Smooth muscle cell (in vitro differentiated cells): ENCODE results near the gene PTPRO. TPM values are rescaled to one million over a fixed set of nuclear protein-coding genes. Genes with fewer than 3 reads are reported as not detected.

Experiments
- DNase-seq: peaks from one replicate; lab custom pipeline; 2025; ENCODE audit not compliant: unreplicated experiment; lab: John Stamatoyannopoulos, UW
- H2AFZ ChIP-seq: fragments of 200-600 bp; sonication (generic); 2 replicates; pipeline ENCODE4 v1.6.0; 2016; ENCODE audit warnings: antibody characterized with exemption, low read depth, mild to moderate bottlenecking
- H3F3A ChIP-seq: fragments of 200-600 bp; sonication (generic); 2 replicates; pipeline ENCODE4 v1.6.0; 2017; ENCODE audit warnings: antibody characterized with exemption, low read depth
- H3K27ac ChIP-seq: fragments of 200-600 bp; sonication (generic); 2 replicates; pipeline ENCODE4 v1.5.1; 2016; ENCODE audit warnings: low read depth, mild to moderate bottlenecking
- H3K27me3 ChIP-seq: fragments of 200-600 bp; sonication (generic); 2 replicates; pipeline ENCODE4 v1.6.1; 2016; ENCODE audit warnings: low read depth, mild to moderate bottlenecking
- H3K36me3 ChIP-seq: fragments of 200-600 bp; sonication (generic); 2 replicates; pipeline ENCODE4 v1.5.1; 2016; ENCODE audit warnings: low read depth
- H3K4me1 ChIP-seq: fragments of 200-600 bp; sonication (generic); 2 replicates; pipeline ENCODE4 v1.5.1; 2016; ENCODE audit warnings: low read depth
- H3K4me2 ChIP-seq: fragments of 200-600 bp; sonication (generic); 2 replicates; pipeline ENCODE4 v1.6.0; 2016; ENCODE audit warnings: mild to moderate bottlenecking
- H3K4me3 ChIP-seq: fragments of 200-600 bp; sonication (generic); 2 replicates; pipeline ENCODE4 v1.5.1; 2016; ENCODE audit warnings: mild to moderate bottlenecking
- H3K79me2 ChIP-seq: fragments of 200-600 bp; sonication (generic); 2 replicates; pipeline ENCODE4 v1.6.0; 2016; ENCODE audit warnings: low read depth, mild to moderate bottlenecking
- H3K9ac ChIP-seq: fragments of 200-600 bp; sonication (generic); 2 replicates; pipeline ENCODE4 v1.6.0; 2016; ENCODE audit warnings: low read depth
- H3K9me3 ChIP-seq: fragments of 200-600 bp; sonication (generic); replicated peaks from 2 replicates; pipeline ENCODE4 v1.5.1; 2016; ENCODE audit warnings: low read depth
- H4K20me1 ChIP-seq: fragments of 200-600 bp; sonication (generic); 2 replicates; pipeline ENCODE4 v1.6.0; 2016; ENCODE audit warnings: low read depth
- WGBS: methylation state at CpG from one replicate; pipeline ENCODE4 v1.1.7; 2016; ENCODE audit warnings: low lambda C conversion rate; 5-methylcytosine and 5-hydroxymethylcytosine counted together
- polyA plus RNA-seq: library from polyadenylated mRNA; unstranded; fragments of >200 nt; fragmentation: Nextera tagmentation; extraction: Ambion mirVana; gene quantifications from 2 replicates; pipeline ENCODE4 v1.2.1, GENCODE V29; 2016
- total RNA-seq: library from RNA; depleted of rRNA; stranded (reverse); fragments of >200 nt; gene quantifications from 2 replicates; pipeline ENCODE4 v1.2.3, GENCODE V29; 2014
- TF ChIP-seq, protein P1 (sequence below): fragments of 200-600 bp; sonication (generic); IDR thresholded peaks from 2 replicates; pipeline ENCODE4 v1.5.1; 2017; ENCODE audit warnings: borderline replicate concordance, mild to moderate bottlenecking, antibody characterized with exemption; ENCODE audit not compliant: insufficient read depth, poor library complexity, severe bottlenecking

The PTPRO gene
- total and polyA plus RNA-seq, 2 experiments from 2014 or later, result not detected

DNA sequence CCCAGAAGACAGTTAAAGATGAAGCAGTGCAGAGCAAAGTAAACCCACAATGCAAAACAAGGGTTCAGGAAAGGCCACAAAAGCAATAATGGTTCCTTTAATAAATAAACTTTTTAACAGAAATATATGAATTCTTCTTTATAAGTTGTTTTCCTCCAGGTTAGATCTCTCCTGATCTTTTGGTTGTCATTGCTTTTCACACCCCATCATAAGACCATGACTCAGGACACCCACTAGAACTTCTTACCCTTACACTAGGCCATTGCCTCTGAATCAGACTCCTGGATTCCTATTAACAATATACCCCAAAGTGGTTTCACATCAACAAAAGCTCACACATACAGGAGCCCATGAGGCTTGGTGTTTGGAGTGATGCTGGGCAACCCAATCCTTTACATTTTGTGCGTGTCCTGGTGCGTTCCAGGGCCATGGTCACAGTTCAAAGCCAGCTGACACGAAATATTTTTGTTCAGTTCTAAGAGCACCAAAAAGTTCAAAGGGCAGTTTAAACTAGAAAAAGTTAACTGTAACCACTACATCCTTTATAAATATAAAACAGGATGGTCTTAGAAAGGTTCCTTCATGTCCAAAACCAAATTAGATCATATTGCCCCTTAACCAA, 279.9 kb downstream of the PTPRO start:
- no peak overlapping the region for H3K4me3 ChIP-seq
- H3K79me2 ChIP-seq, result no peaks in the 10 kb centered on the region
- H3K9ac ChIP-seq, result no peak overlapping the region
- no peak overlapping the region for H2AFZ ChIP-seq
- no peaks in the 10 kb centered on the region for H3K36me3 ChIP-seq
- H3K27ac ChIP-seq, result peak overlapping the region; percentile 43
- no peaks in the 10 kb centered on the region for H3F3A ChIP-seq
- H3K4me1 ChIP-seq, result no peaks in the 10 kb centered on the region
- H3K27me3 ChIP-seq, result no peaks in the 10 kb centered on the region
- H3K9me3 ChIP-seq, result no peaks in the 10 kb centered on the region
- no peaks in the 10 kb centered on the region for H4K20me1 ChIP-seq
- no peak for DNase-seq
- H3K4me2 ChIP-seq, result peak overlapping the region; percentile 58
- TF ChIP-seq, protein P1, sequence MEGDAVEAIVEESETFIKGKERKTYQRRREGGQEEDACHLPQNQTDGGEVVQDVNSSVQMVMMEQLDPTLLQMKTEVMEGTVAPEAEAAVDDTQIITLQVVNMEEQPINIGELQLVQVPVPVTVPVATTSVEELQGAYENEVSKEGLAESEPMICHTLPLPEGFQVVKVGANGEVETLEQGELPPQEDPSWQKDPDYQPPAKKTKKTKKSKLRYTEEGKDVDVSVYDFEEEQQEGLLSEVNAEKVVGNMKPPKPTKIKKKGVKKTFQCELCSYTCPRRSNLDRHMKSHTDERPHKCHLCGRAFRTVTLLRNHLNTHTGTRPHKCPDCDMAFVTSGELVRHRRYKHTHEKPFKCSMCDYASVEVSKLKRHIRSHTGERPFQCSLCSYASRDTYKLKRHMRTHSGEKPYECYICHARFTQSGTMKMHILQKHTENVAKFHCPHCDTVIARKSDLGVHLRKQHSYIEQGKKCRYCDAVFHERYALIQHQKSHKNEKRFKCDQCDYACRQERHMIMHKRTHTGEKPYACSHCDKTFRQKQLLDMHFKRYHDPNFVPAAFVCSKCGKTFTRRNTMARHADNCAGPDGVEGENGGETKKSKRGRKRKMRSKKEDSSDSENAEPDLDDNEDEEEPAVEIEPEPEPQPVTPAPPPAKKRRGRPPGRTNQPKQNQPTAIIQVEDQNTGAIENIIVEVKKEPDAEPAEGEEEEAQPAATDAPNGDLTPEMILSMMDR, result no peak
- WGBS, result 93% methylated on average over 3 of the region's 3 CpGs

DNA sequence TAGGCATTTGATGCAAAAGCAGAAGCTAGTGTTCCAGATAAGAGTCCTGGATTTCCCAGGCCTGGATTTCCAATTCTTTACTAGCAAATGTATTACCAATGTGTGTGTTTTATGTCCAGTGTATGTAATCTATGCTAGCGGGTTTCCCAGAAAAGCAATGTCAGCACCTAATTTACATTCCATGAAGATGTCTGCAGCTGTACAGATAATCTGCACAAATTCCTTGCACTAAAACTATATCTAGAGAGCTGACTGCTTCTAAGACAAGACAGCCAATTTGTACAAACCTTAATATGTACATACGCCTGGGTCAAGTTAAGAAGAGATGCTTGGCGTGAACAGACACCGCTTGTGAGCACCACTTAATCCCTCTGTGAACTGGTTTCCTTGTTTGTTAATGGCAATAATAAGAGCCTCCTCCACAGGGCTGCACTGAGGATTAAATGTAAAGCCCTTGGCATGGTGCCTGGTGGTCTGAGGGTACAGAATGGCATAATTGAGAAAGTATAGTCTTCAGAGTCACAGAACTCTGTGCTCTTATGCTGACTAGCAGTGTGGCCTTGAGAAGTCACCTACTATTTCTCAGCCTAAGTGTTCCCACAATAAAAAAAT, 281.3 kb downstream of the PTPRO start:
- TF ChIP-seq, protein P1, result no peak
- Histone ChIP-seq H3K9me3 (no peaks in the 10 kb centered on the region), H3K27me3 (no peaks in the 10 kb centered on the region), H3K4me1 (no peaks in the 10 kb centered on the region), H2AFZ (no peak overlapping the region), H3K36me3 (no peaks in the 10 kb centered on the region), H3F3A (no peaks in the 10 kb centered on the region), H3K27ac (peak overlapping the region; percentile 43), H3K79me2 (no peaks in the 10 kb centered on the region), H3K4me3 (no peak overlapping the region), H3K4me2 (peak overlapping the region; percentile 58), H3K9ac (no peak overlapping the region), H4K20me1 (no peaks in the 10 kb centered on the region)
- DNase-seq, result peak; percentile 27
- WGBS, result 16% methylated on average over 4 of the region's 4 CpGs

DNA sequence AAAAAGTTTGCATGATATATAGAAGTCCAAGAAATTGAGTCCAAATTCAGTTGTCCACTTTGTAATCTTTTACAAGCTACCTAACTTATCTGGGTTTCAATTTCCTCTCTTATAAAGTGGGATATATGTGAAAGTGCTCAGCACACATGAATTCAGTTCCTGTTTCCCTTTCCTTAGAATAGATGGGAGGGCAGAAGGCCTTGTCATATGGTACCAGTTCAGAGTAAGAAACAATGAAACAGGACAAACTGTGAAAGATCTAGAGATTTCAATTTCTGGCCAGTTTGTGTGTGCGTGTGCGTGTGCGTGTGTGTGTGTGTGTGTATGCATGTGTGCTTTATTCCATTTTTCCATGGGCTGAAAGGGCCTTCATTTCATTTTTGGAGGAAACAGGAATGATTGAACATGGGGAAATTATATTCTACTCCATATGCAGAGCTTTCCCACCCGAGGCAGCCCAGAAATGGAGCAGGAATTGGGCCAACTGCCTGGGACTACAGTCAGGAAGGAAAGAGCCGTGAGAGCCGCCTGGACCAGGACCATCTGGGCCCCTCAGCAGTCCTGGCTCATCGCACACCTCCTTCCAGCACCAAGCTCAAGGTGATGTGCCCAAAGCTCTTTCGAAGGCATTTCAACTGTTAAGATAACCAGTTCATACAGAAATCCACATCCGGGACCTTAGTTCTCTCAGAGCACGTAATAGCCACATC, 283.7 kb downstream of the PTPRO start:
- Histone ChIP-seq H3K36me3 (no peaks in the 10 kb centered on the region), H3K4me1 (no peaks in the 10 kb centered on the region), H3K27ac (no peak overlapping the region), H3K9me3 (no peaks in the 10 kb centered on the region), H3F3A (peaks cover 4% of the 10 kb centered on the region), H3K4me2 (no peak overlapping the region), H3K27me3 (no peaks in the 10 kb centered on the region), H3K9ac (no peak overlapping the region), H2AFZ (no peak overlapping the region), H3K79me2 (no peaks in the 10 kb centered on the region), H3K4me3 (no peak overlapping the region), H4K20me1 (no peaks in the 10 kb centered on the region)
- 96% methylated on average over 10 of the region's 10 CpGs for WGBS
- no peak for DNase-seq
- TF ChIP-seq, protein P1, result no peak
